Measurements from ENCODE around the gene CCDC88A. TPM values are rescaled to one million over a fixed set of nuclear protein-coding genes. Genes with fewer than 3 reads are reported as not detected.

CCDC88A gene
- total RNA-seq, 2 experiments from 2014 or later: 11.0 to 12.9 TPM

DNA sequence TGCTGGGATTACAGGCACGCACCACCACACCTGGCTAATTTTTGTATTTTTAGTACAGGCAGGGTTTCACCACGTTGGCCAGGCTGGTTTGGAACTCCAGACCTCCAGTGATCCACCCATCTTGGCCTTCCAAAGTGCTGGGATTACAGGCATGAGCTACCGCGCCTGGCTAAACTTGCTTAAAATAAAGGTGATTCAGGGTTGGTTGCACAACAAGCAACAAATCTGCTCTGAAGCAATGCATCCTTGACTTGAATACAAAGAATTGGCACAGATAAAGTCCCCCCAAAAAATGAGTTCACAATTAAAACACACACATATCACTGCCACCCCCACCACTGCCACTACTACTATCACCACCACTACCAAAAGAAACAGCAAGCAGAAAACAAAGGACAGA, 34.9 kb downstream of the CCDC88A start:
- CTCF ChIA-PET: no interaction called here
- H3K4me3 ChIP-seq (ENCODE audit: low read length): no peak overlapping the region
- Mint-ChIP-seq H3K27ac (no peak overlapping the region), H3K36me3 (ENCODE audit: low read depth) (no peaks in the 10 kb centered on the region), H3K27me3 (no peaks in the 10 kb centered on the region), H3K9me3 (no peaks in the 10 kb centered on the region), H3K4me3 (no peak overlapping the region), H3K4me1 (ENCODE audit: low read depth) (no peaks in the 10 kb centered on the region)
- DNase-seq: no peak
- H3K27me3 ChIP-seq (ENCODE audit: control insufficient read depth in 1 of 2, insufficient read depth in 2 of 2, low read length in 2 of 2): no peaks in the 10 kb centered on the region
- no peaks in the 10 kb centered on the region for H3K4me1 ChIP-seq (ENCODE audit: insufficient read depth, low read length)
- POLR2A ChIA-PET: no interaction called here
- H3K36me3 ChIP-seq (ENCODE audit: insufficient read depth, low read length): no peaks in the 10 kb centered on the region
- no peak overlapping the region for H3K27ac ChIP-seq (ENCODE audit: low read depth in 1 of 2, low read length in 2 of 2)
- TF ChIP-seq, protein P1, sequence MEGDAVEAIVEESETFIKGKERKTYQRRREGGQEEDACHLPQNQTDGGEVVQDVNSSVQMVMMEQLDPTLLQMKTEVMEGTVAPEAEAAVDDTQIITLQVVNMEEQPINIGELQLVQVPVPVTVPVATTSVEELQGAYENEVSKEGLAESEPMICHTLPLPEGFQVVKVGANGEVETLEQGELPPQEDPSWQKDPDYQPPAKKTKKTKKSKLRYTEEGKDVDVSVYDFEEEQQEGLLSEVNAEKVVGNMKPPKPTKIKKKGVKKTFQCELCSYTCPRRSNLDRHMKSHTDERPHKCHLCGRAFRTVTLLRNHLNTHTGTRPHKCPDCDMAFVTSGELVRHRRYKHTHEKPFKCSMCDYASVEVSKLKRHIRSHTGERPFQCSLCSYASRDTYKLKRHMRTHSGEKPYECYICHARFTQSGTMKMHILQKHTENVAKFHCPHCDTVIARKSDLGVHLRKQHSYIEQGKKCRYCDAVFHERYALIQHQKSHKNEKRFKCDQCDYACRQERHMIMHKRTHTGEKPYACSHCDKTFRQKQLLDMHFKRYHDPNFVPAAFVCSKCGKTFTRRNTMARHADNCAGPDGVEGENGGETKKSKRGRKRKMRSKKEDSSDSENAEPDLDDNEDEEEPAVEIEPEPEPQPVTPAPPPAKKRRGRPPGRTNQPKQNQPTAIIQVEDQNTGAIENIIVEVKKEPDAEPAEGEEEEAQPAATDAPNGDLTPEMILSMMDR (IDR thresholded peaks at IDR 0.05): no peak
- ATAC-seq (ENCODE audit: poor library complexity): no peak
- H3K9me3 ChIP-seq (ENCODE audit: control insufficient read depth in 1 of 2, insufficient read depth in 1 of 2, low read length in 2 of 2): no peaks in the 10 kb centered on the region
- intact Hi-C loops (cut with DNase I, micrococcal nuclease): no loop called here

DNA sequence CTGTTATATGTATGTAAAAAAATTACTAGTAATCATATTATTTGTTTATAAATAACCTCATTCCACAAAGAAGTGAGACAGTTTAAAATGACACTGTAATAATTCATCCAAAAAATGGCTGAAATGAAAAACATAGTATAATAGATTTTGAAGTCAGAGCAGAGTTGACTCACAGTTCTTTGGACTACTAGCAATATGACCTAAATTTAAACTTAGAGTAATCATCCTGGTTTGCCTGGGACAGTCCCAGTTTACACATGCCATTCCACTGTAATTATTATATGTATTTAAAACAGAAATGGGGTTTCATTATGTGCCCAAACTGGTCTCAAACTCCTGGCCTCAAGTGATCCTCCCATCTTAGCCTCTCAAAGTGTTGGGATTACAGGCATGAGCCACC, 48.3 kb downstream of the CCDC88A start:
- no peaks in the 10 kb centered on the region for H3K27me3 Mint-ChIP-seq
- H3K27me3 ChIP-seq (ENCODE audit: control insufficient read depth in 1 of 2, insufficient read depth in 2 of 2, low read length in 2 of 2): no peaks in the 10 kb centered on the region
- H3K27ac ChIP-seq (ENCODE audit: low read depth in 1 of 2, low read length in 2 of 2): no peak overlapping the region
- no peaks in the 10 kb centered on the region for H3K4me1 ChIP-seq (ENCODE audit: insufficient read depth, low read length)
- no peak for ATAC-seq (ENCODE audit: poor library complexity)
- DNase-seq: no peak
- intact Hi-C loops (cut with DNase I, micrococcal nuclease): no loop called here
- no peaks in the 10 kb centered on the region for H3K36me3 ChIP-seq (ENCODE audit: insufficient read depth, low read length)
- no peaks in the 10 kb centered on the region for H3K9me3 Mint-ChIP-seq
- TF ChIP-seq, protein P1 (IDR thresholded peaks at IDR 0.05): no peak
- H3K4me3 ChIP-seq (ENCODE audit: low read length): no peak overlapping the region
- no peak overlapping the region for H3K27ac Mint-ChIP-seq
- CTCF ChIA-PET: no interaction called here
- H3K4me1 Mint-ChIP-seq (ENCODE audit: low read depth): no peaks in the 10 kb centered on the region
- POLR2A ChIA-PET: no interaction called here
- H3K4me3 Mint-ChIP-seq: no peak overlapping the region
- no peaks in the 10 kb centered on the region for H3K9me3 ChIP-seq (ENCODE audit: control insufficient read depth in 1 of 2, insufficient read depth in 1 of 2, low read length in 2 of 2)
- H3K36me3 Mint-ChIP-seq (ENCODE audit: low read depth): no peaks in the 10 kb centered on the region

DNA sequence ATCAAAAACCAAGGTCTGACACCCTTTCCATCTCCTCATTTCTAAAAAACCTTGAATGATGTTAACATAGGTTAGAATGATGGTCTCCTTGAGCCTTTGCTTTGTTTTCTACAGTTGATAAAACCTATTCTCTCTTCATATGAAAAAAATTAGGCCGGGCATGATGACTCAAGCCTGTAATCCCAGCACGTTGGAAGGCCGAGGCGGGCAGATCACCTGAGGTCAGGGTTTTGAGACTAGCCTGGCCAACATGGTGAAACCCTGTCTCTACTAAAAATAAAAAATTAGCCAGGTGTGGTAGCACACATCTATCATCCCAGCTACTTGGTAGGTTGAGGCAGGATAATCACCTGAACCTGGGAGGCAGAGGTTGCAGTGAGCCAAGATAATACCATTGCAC, 49.4 kb downstream of the CCDC88A start:
- Mint-ChIP-seq H3K9me3 (no peaks in the 10 kb centered on the region), H3K27me3 (no peaks in the 10 kb centered on the region), H3K4me1 (ENCODE audit: low read depth) (no peaks in the 10 kb centered on the region), H3K4me3 (no peak overlapping the region), H3K36me3 (ENCODE audit: low read depth) (no peaks in the 10 kb centered on the region), H3K27ac (no peak overlapping the region)
- TF ChIP-seq, protein P1 (IDR thresholded peaks at IDR 0.05): no peak
- POLR2A ChIA-PET: no interaction called here
- Histone ChIP-seq H3K27me3 (ENCODE audit: control insufficient read depth in 1 of 2, insufficient read depth in 2 of 2, low read length in 2 of 2) (no peaks in the 10 kb centered on the region), H3K4me1 (ENCODE audit: insufficient read depth, low read length) (no peaks in the 10 kb centered on the region), H3K9me3 (ENCODE audit: control insufficient read depth in 1 of 2, insufficient read depth in 1 of 2, low read length in 2 of 2) (no peaks in the 10 kb centered on the region), H3K4me3 (ENCODE audit: low read length) (no peak overlapping the region), H3K36me3 (ENCODE audit: insufficient read depth, low read length) (no peaks in the 10 kb centered on the region), H3K27ac (ENCODE audit: low read depth in 1 of 2, low read length in 2 of 2) (no peak overlapping the region)
- ATAC-seq (ENCODE audit: poor library complexity): no peak
- intact Hi-C loops (cut with DNase I, micrococcal nuclease): no loop called here
- CTCF ChIA-PET: no interaction called here
- no peak for DNase-seq
